GOT3 (cell line): Measurements from ENCODE around the gene RAP1B.

Source experiments
- DNase-seq: peaks from one replicate; lab custom pipeline; 2025; ENCODE audit warnings: mixed read lengths; lab: John Stamatoyannopoulos, UW

The RAP1B gene

GRCh38 chr12:68612202-68612601, 1.5 kb downstream of the RAP1B start:
- no peak for DNase-seq

- no peak for DNase-seq
These were observed 2.0 kb downstream of the RAP1B start for GRCh38 chr12:68612697-68613096.

GRCh38 chr12:68613209-68613904, 2.7 kb downstream of the RAP1B start:
- no peak for DNase-seq

GRCh38 chr12:68614105-68614679, 3.5 kb downstream of the RAP1B start:
- DNase-seq, result no peak

GRCh38 chr12:68614769-68615168, 4.1 kb downstream of the RAP1B start:
- no peak for DNase-seq

GRCh38 chr12:68617160-68617926, 6.6 kb downstream of the RAP1B start:
- DNase-seq, result no peak

GRCh38 chr12:68619541-68619940, 8.8 kb downstream of the RAP1B start:
- DNase-seq, result no peak

- no peak for DNase-seq
These were observed 10.1 kb downstream of the RAP1B start for GRCh38 chr12:68620519-68621471.

- no peak for DNase-seq
These were observed 10.9 kb downstream of the RAP1B start for GRCh38 chr12:68621472-68622081.

- no peak for DNase-seq
These were observed 11.6 kb downstream of the RAP1B start for GRCh38 chr12:68622250-68622649.

GRCh38 chr12:68623059-68623458, 12.4 kb downstream of the RAP1B start:
- DNase-seq, result no peak

GRCh38 chr12:68623984-68624383, 13.3 kb downstream of the RAP1B start:
- DNase-seq, result no peak

- DNase-seq, result no peak
These were observed 14.2 kb downstream of the RAP1B start for GRCh38 chr12:68624933-68625332.

GRCh38 chr12:68627673-68628319, 17.1 kb downstream of the RAP1B start:
- no peak for DNase-seq

GRCh38 chr12:68628698-68629097, 18.0 kb downstream of the RAP1B start:
- DNase-seq, result no peak

GRCh38 chr12:68630050-68630449, 19.4 kb downstream of the RAP1B start:
- no peak for DNase-seq

GRCh38 chr12:68630598-68630997, 19.9 kb downstream of the RAP1B start:
- DNase-seq, result no peak

- DNase-seq, result no peak
These were observed 20.5 kb downstream of the RAP1B start for GRCh38 chr12:68631227-68631626.

GRCh38 chr12:68632486-68632885, 21.8 kb downstream of the RAP1B start:
- no peak for DNase-seq

GRCh38 chr12:68633614-68634558, 23.2 kb downstream of the RAP1B start:
- DNase-seq, result no peak
